HepG2 (cell line): ENCODE measurements around the gene TBRG4. TPM values are rescaled to one million over a fixed set of nuclear protein-coding genes. Genes with fewer than 3 reads are reported as not detected.

Experiments used
- ATAC-seq: fragments of 200-7000 bp; cut with Tn5 transposase; 3 replicates; pipeline ENCODE4 v1.9.1; 2020; ENCODE audit warnings: mild to moderate bottlenecking, moderate library complexity
- BruUV-seq: library from RNA; stranded (reverse); fragments of 400-500 nt; replicated peaks from 2 replicates; lab custom pipeline; 2021; lab: Mats Ljungman, UMichigan
- CTCF ChIA-PET: fragments of 300-600 bp; formaldehyde crosslinking; extraction: SDS; loops from one replicate; lab custom pipeline; 2021; ENCODE audit warnings: low total read pairs, inconsistent platforms, low intra/inter-chr PET ratio; lab: Yijun Ruan, JAX
- POLR2A ChIA-PET: fragments of 350-600 bp; sonication (Branson Sonifier 250); formaldehyde crosslinking; loops from one replicate; lab custom pipeline; 2020; ENCODE audit warnings: antibody characterized with exemption, inconsistent platforms; lab: Yijun Ruan, JAX
- DNase-seq: peaks from one replicate; pipeline ENCODE4 v3.0.0-alpha.2; 2015; ENCODE audit warnings: low spot score
- FAIRE-seq: peaks from 3 replicates; lab custom pipeline; 2011; peaks lifted over from hg19 to GRCh38; lab: Jason Lieb, UNC
- H2AFZ ChIP-seq: one replicate; pipeline ENCODE4 v1.6.1; 2011; ENCODE audit warnings: low read length, inconsistent platforms
- H3K27ac ChIP-seq: fragments of 300-600 bp; 3 replicates; pipeline ENCODE4 v1.8.0; 2011; ENCODE audit warnings: mixed run types, mild to moderate bottlenecking, mixed read lengths, low read length, inconsistent platforms; ENCODE audit not compliant: insufficient read depth; ENCODE audit errors: extremely low read length
- H3K27me3 ChIP-seq, 2 experiments: fragments of 200-600 bp in 1 of 2; 2 replicates in 1 of 2; 3 replicates in 1 of 2; pipeline versions ENCODE4 v1.6.0 to v1.8.0; 2011; ENCODE audit warnings: low read length in 2 of 2, mild to moderate bottlenecking in 2 of 2, moderate library complexity in 2 of 2, inconsistent platforms in 1 of 2; ENCODE audit not compliant: insufficient read depth in 2 of 2, control insufficient read depth in 1 of 2
- H3K36me3 ChIP-seq, 2 experiments: fragments of 200-600 bp in 1 of 2; replicated peaks in 1 of 2; 2 replicates in 1 of 2; 3 replicates in 1 of 2; pipeline versions ENCODE4 v1.5.1 to v1.8.0; 2011; ENCODE audit warnings: low read length in 2 of 2, inconsistent platforms in 1 of 2; ENCODE audit not compliant: insufficient read depth in 2 of 2, control insufficient read depth in 1 of 2
- H3K4me1 ChIP-seq: 2 replicates; pipeline ENCODE4 v1.5.1; 2012; ENCODE audit warnings: low read length, inconsistent platforms; ENCODE audit not compliant: insufficient read depth
- H3K4me2 ChIP-seq: 2 replicates; pipeline ENCODE4 v1.6.0; 2011; ENCODE audit warnings: low read depth, low read length, inconsistent platforms
- H3K4me3 ChIP-seq, 3 experiments: fragments of 200-600 bp in 1 of 3; sonication (generic), shearing (Covaris generic) in 1 of 3; replicated peaks in 1 of 3; 2 replicates each; pipeline ENCODE4 v1.5.1; 2011 to 2016; ENCODE audit warnings: low read length in 3 of 3, inconsistent platforms in 2 of 3, low read depth in 2 of 3, mild to moderate bottlenecking in 2 of 3, control low read depth in 1 of 3, mixed read lengths in 1 of 3; ENCODE audit not compliant: insufficient read depth in 1 of 3
- H3K79me2 ChIP-seq: one replicate; pipeline ENCODE4 v1.6.1; 2011; ENCODE audit warnings: low read length, inconsistent platforms; ENCODE audit not compliant: insufficient read depth
- H3K9ac ChIP-seq: 2 replicates; pipeline ENCODE4 v1.6.0; 2011; ENCODE audit warnings: mild to moderate bottlenecking, low read depth, low read length, inconsistent platforms; ENCODE audit not compliant: insufficient read depth
- H3K9me3 ChIP-seq: 2 replicates; pipeline ENCODE4 v1.5.1; 2012; ENCODE audit warnings: mild to moderate bottlenecking, low read length
- H4K20me1 ChIP-seq: 2 replicates; pipeline ENCODE4 v1.6.0; 2011; ENCODE audit warnings: inconsistent platforms, mild to moderate bottlenecking, low read length, moderate library complexity; ENCODE audit not compliant: insufficient read depth
- CTCF ChIP-seq: sonication (generic); formaldehyde crosslinking; IDR thresholded peaks from 2 replicates; pipeline ENCODE4 v1.5.0; 2020; ENCODE audit warnings: mild to moderate bottlenecking, missing genetic modification reagents, moderate library complexity
- HOXA9 ChIP-seq: sonication (generic); formaldehyde crosslinking; IDR thresholded peaks from 2 replicates; pipeline ENCODE4 v1.8.1; 2022; ENCODE audit warnings: missing genetic modification reagents, mild to moderate bottlenecking, moderate library complexity, borderline replicate concordance
- RAD21 ChIP-seq: fragments of 450-650 bp; formaldehyde crosslinking; IDR thresholded peaks from 2 replicates; pipeline ENCODE4 v1.5.0; 2020; ENCODE audit warnings: mild to moderate bottlenecking
- RXRB ChIP-seq: IDR thresholded peaks from 2 replicates; pipeline ENCODE4 v1.6.1; 2016; ENCODE audit warnings: borderline replicate concordance, missing genetic modification reagents, missing compliant biosample characterization
- SUZ12 ChIP-seq: fragments of 150-350 bp; IDR thresholded peaks from 2 replicates; pipeline ENCODE4 v1.6.1; 2014; ENCODE audit warnings: low read depth, low read length
- ZBTB1 ChIP-seq: sonication (generic); formaldehyde crosslinking; IDR thresholded peaks from 2 replicates; pipeline ENCODE4 v1.4.0; 2020; ENCODE audit warnings: missing genetic modification reagents, borderline replicate concordance
- ZBTB21 ChIP-seq: sonication (generic); formaldehyde crosslinking; IDR thresholded peaks from 2 replicates; pipeline ENCODE4 v1.4.0; 2020; ENCODE audit warnings: missing genetic modification reagents
- ZBTB44 ChIP-seq: sonication (generic); formaldehyde crosslinking; IDR thresholded peaks from 2 replicates; pipeline ENCODE4 v1.4.0; 2020; ENCODE audit warnings: missing genetic modification reagents
- ZNF3 ChIP-seq: IDR thresholded peaks from 2 replicates; pipeline ENCODE4 v1.7.0; 2017; ENCODE audit warnings: inconsistent platforms
- ZNF446 ChIP-seq: sonication (generic); formaldehyde crosslinking; IDR thresholded peaks from 2 replicates; pipeline ENCODE4 v1.5.0; 2020; ENCODE audit warnings: mild to moderate bottlenecking, missing genetic modification reagents
- ZNF737 ChIP-seq: sonication (generic); formaldehyde crosslinking; IDR thresholded peaks from 2 replicates; pipeline ENCODE4 v1.5.0; 2020; ENCODE audit warnings: missing genetic modification reagents, mild to moderate bottlenecking, borderline replicate concordance
- WGBS: methylation state at CpG from one replicate; pipeline ENCODE4 v1.1.6; 2017; ENCODE audit warnings: low lambda C conversion rate; 5-methylcytosine and 5-hydroxymethylcytosine counted together
- in situ Hi-C: cut with HindIII; loops from 2 replicates; pipeline ENCODE4 v1.10.0; 2017; ENCODE audit warnings: low pct_unique_long_range_greater_than_20kb; ENCODE audit not compliant: extremely low pct_ligation_motif_present
- intact Hi-C: fragments of 100-400 bp; cut with micrococcal nuclease; formaldehyde crosslinking; loops from one replicate; pipeline ENCODE4 v1.10.0; 2022; ENCODE audit not compliant: unreplicated experiment
- polyA plus RNA-seq, 8 experiments: library from polyadenylated mRNA; depleted of rRNA in 3 of 8; stranded (reverse) in 7 of 8; unstranded in 1 of 8; fragments of >200 nt; fragmentation: Illumina TruSeq in 4 of 8; extraction: Trizol in 4 of 8; gene quantifications; 2 replicates each; pipeline versions ENCODE4 v1.2.1 to v1.2.3, GENCODE V29; 2011 to 2016; ENCODE audit warnings: low read depth in 4 of 8, missing spikeins in 1 of 8, mixed read lengths in 1 of 8; ENCODE audit not compliant: insufficient read depth in 1 of 8
- total RNA-seq, 5 experiments: library from RNA; depleted of rRNA; stranded (reverse); fragments of >200 nt; fragmentation: Illumina TruSeq; extraction: Trizol; gene quantifications; 2 replicates each; pipeline ENCODE4 v1.2.3, GENCODE V29; 2016; ENCODE audit warnings: low read depth in 1 of 5
- TF ChIP-seq, protein P1 (sequence below): fragments of 450-650 bp; IDR thresholded peaks from 2 replicates; pipeline ENCODE4 v1.6.1; 2016
- TF ChIP-seq, protein P2 (sequence below): sonication (generic); formaldehyde crosslinking; IDR thresholded peaks from 2 replicates; pipeline ENCODE4 v1.9.0; 2022; ENCODE audit warnings: missing genetic modification reagents, mild to moderate bottlenecking, borderline replicate concordance
- TF ChIP-seq, protein P3 (sequence below): sonication (generic); formaldehyde crosslinking; IDR thresholded peaks from 2 replicates; pipeline ENCODE4 v1.4.0; 2020; ENCODE audit warnings: missing genetic modification reagents

The TBRG4 gene
- total and polyA plus RNA-seq, 2 of the 13 experiments (the other 11 are each of a cell fraction or from before 2014, with no cell fraction given), result 87.8 to 107 TPM

GRCh38 chr7:45129906-45130305 lies 18.4 kb upstream of the TBRG4 start:
- intact Hi-C loops, result no loop called here
- in situ Hi-C loops, result loop anchor here (10.0 kb wide), 1 partner anchor 275 kb away; no protein-coding TSS in a partner anchor
- DNase-seq (no peak), ATAC-seq (no peak), FAIRE-seq (no peak)
- Histone ChIP-seq H4K20me1 (no peaks in the 10 kb centered on the region), H3K27ac (no peak overlapping the region), H3K4me2 (no peak overlapping the region), H2AFZ (no peak overlapping the region), H3K27me3 (peaks cover 7 to 46% of the 10 kb centered on the region in 2 experiments; a peak in 4 of 5 replicates), H3K9ac (no peak overlapping the region), H3K79me2 (no peaks in the 10 kb centered on the region), H3K4me1 (0 out of 2 replicates have a peak, but pooled peaks cover 4% of the 10 kb centered on the region), H3K9me3 (no peaks in the 10 kb centered on the region), H3K36me3 (no peaks in the 10 kb centered on the region), H3K4me3 (no peak overlapping the region)
- CTCF ChIA-PET, result no interaction called here
- POLR2A ChIA-PET, result interaction anchor here (0.7 kb wide), 1 partner anchor 18 kb away, joined by 3 read pairs; the partner anchor contains the start of gene TBRG4
- 45% methylated on average over 9 of the region's 12 CpGs for WGBS
- no TSS peak for BruUV-seq
- TF ChIP-seq RAD21 (CRISPR knock-in tag), result no peak
- no peak for TF ChIP-seq RXRB (CRISPR knock-in tag)
- TF ChIP-seq ZBTB44, result no peak
- no peak for TF ChIP-seq ZBTB21 (CRISPR knock-in tag)
- TF ChIP-seq, protein P1, sequence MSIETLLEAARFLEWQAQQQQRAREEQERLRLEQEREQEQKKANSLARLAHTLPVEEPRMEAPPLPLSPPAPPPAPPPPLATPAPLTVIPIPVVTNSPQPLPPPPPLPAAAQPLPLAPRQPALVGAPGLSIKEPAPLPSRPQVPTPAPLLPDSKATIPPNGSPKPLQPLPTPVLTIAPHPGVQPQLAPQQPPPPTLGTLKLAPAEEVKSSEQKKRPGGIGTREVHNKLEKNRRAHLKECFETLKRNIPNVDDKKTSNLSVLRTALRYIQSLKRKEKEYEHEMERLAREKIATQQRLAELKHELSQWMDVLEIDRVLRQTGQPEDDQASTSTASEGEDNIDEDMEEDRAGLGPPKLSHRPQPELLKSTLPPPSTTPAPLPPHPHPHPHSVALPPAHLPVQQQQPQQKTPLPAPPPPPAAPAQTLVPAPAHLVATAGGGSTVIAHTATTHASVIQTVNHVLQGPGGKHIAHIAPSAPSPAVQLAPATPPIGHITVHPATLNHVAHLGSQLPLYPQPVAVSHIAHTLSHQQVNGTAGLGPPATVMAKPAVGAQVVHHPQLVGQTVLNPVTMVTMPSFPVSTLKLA, result no peak
- TF ChIP-seq, protein P2, sequence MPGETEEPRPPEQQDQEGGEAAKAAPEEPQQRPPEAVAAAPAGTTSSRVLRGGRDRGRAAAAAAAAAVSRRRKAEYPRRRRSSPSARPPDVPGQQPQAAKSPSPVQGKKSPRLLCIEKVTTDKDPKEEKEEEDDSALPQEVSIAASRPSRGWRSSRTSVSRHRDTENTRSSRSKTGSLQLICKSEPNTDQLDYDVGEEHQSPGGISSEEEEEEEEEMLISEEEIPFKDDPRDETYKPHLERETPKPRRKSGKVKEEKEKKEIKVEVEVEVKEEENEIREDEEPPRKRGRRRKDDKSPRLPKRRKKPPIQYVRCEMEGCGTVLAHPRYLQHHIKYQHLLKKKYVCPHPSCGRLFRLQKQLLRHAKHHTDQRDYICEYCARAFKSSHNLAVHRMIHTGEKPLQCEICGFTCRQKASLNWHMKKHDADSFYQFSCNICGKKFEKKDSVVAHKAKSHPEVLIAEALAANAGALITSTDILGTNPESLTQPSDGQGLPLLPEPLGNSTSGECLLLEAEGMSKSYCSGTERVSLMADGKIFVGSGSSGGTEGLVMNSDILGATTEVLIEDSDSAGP, result no peak
- TF ChIP-seq CTCF (CRISPR knock-in tag), result no peak
- TF ChIP-seq SUZ12, result no peak
- TF ChIP-seq, protein P3, sequence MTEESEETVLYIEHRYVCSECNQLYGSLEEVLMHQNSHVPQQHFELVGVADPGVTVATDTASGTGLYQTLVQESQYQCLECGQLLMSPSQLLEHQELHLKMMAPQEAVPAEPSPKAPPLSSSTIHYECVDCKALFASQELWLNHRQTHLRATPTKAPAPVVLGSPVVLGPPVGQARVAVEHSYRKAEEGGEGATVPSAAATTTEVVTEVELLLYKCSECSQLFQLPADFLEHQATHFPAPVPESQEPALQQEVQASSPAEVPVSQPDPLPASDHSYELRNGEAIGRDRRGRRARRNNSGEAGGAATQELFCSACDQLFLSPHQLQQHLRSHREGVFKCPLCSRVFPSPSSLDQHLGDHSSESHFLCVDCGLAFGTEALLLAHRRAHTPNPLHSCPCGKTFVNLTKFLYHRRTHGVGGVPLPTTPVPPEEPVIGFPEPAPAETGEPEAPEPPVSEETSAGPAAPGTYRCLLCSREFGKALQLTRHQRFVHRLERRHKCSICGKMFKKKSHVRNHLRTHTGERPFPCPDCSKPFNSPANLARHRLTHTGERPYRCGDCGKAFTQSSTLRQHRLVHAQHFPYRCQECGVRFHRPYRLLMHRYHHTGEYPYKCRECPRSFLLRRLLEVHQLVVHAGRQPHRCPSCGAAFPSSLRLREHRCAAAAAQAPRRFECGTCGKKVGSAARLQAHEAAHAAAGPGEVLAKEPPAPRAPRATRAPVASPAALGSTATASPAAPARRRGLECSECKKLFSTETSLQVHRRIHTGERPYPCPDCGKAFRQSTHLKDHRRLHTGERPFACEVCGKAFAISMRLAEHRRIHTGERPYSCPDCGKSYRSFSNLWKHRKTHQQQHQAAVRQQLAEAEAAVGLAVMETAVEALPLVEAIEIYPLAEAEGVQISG, result no peak
- TF ChIP-seq HOXA9 (CRISPR knock-in tag), result no peak
- no peak for TF ChIP-seq ZNF446
- TF ChIP-seq ZBTB1, result no peak
- TF ChIP-seq ZNF737 (CRISPR knock-in tag), result no peak
- no peak for TF ChIP-seq ZNF3
